GM21515 (cell line): ENCODE measurements around the gene TRAPPC10.

Source experiments
- ATAC-seq: cut with Tn5 transposase; IDR thresholded peaks from one replicate; pipeline ENCODE4 v1.9.1; 2021; ENCODE audit not compliant: unreplicated experiment

The TRAPPC10 gene, protein sequence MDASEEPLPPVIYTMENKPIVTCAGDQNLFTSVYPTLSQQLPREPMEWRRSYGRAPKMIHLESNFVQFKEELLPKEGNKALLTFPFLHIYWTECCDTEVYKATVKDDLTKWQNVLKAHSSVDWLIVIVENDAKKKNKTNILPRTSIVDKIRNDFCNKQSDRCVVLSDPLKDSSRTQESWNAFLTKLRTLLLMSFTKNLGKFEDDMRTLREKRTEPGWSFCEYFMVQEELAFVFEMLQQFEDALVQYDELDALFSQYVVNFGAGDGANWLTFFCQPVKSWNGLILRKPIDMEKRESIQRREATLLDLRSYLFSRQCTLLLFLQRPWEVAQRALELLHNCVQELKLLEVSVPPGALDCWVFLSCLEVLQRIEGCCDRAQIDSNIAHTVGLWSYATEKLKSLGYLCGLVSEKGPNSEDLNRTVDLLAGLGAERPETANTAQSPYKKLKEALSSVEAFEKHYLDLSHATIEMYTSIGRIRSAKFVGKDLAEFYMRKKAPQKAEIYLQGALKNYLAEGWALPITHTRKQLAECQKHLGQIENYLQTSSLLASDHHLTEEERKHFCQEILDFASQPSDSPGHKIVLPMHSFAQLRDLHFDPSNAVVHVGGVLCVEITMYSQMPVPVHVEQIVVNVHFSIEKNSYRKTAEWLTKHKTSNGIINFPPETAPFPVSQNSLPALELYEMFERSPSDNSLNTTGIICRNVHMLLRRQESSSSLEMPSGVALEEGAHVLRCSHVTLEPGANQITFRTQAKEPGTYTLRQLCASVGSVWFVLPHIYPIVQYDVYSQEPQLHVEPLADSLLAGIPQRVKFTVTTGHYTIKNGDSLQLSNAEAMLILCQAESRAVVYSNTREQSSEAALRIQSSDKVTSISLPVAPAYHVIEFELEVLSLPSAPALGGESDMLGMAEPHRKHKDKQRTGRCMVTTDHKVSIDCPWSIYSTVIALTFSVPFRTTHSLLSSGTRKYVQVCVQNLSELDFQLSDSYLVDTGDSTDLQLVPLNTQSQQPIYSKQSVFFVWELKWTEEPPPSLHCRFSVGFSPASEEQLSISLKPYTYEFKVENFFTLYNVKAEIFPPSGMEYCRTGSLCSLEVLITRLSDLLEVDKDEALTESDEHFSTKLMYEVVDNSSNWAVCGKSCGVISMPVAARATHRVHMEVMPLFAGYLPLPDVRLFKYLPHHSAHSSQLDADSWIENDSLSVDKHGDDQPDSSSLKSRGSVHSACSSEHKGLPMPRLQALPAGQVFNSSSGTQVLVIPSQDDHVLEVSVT

DNA sequence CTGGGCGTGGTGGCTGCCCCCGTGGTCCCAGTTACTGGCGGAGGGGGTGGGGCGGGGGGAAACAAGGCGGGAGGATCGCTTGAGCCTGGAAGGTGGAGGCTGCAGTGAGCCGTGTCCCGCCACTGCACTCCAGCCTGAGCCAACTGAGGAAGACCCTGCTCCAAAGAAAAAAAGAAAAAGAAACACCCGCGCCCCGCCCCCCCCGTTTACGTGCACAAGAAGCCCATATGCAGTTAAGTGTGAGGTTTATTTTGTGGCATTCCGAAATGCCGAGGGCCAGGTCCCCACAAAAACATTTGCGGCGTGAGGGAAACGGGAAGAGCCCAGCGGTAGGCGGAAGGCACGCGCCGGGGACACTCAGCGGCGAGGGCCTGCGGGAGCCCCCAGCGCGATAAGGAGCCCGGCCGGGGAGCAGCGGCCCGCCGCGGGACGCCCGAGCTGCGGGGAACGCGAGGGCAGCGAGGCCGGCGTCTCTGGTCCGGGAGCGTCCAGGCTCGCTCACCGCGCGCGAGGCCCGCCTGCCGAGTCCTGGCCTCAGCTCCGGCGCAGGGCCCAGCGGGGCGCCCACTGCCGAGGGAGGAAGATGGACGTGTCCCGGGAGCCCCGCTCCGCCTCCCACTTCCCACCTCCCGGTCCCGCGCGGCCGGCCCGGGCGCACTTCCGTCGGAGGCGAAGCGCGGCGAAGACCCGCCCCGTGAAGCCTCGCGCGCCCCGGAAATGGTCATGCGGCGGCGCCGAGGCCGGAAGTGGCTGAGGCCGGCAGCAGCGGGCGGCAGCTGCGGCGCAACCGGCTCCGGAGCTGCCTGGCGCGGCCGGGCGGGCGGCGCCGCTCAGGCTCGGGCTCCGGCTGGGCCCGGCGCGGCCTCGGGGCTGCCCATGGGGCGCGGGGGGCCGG lies at the start of gene TRAPPC10:
TRAPPC10 (plus strand) TSS at position 731 of the 895 bp plus-strand sequence. CDS start 185 bp downstream, outside the sequence.
- ATAC-seq, result peak; percentile 57

DNA sequence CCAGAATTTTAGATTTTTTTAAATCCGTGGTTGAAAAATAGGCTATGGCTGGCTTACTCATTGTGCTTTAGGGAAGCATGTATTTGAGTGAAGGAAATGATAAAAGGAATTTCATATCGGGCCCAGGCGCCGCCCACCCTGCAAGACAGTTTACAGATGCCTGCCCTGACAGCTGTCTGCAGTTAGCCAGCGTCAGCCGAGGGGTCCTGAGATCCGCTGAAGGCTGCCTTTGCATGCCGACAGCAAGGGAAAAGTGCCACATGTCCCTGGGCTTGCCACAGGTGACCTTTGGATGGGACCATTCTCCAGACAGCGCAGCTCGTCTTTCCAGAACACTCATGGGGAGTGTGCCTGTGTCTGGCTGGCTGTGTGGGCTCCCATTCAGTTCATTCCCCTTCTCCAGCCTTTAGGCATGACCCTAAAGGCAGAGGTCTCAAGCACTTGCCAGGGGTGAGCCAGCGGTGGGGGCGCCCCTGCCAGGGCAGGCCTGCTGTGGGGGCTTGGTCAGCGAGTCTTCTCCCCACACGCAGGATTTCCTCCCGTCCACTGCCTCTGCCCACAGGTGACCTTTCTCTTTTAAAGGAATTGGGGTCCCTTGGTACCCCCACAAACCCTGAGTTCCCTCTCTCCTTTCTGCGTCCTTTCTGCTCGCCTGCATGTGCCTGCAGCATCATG lies 46.1 kb upstream of the TRAPPC10 start:
- no peak for ATAC-seq

DNA sequence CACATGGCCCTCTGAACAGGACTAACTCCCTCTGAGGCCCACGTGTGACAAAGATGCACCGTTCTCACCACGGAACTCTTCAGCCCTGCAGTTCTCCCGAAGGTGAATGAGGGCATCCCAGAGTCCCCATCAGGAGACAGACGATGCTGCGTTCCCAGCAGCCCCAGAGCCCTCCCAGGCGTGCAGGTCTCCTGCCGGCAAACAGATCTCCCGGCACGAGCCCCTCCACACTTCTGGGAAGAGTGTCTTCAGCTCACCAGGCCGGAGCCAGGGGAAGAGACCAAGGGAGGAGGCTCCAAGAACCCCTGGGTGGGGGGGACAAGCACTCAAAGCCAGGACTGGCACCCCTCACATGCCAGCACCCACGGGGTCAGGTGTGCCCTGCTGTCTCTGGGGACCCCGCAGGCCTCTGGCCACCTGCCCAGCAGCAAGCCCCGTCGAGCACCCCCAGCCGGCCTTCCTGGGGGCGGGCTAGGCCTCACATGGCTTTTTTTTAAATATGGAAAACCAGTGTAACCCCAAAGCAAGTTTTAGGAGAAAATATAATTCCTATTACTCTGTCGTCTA lies 45.1 kb upstream of the TRAPPC10 start:
- no peak for ATAC-seq

DNA sequence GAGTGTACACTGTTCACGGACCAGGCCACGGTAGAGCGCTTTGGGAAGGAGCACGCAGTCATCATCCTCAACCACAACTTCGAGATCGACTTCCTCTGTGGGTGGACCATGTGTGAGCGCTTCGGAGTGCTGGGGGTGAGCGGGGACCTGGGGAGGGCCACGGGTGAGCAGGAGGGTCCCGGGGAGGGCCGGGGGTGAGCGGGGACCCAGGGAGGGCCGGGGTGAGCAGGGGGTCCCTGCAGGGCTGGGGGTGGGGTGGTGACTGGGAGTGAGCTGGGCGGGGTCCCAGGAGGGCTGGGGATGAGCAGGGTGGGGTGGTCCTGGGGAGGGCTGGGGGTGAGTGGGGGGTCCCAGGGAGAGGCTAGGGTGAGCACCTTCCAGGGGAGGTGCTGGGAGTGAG lies 44.1 kb upstream of the TRAPPC10 start:
- ATAC-seq, result no peak

DNA sequence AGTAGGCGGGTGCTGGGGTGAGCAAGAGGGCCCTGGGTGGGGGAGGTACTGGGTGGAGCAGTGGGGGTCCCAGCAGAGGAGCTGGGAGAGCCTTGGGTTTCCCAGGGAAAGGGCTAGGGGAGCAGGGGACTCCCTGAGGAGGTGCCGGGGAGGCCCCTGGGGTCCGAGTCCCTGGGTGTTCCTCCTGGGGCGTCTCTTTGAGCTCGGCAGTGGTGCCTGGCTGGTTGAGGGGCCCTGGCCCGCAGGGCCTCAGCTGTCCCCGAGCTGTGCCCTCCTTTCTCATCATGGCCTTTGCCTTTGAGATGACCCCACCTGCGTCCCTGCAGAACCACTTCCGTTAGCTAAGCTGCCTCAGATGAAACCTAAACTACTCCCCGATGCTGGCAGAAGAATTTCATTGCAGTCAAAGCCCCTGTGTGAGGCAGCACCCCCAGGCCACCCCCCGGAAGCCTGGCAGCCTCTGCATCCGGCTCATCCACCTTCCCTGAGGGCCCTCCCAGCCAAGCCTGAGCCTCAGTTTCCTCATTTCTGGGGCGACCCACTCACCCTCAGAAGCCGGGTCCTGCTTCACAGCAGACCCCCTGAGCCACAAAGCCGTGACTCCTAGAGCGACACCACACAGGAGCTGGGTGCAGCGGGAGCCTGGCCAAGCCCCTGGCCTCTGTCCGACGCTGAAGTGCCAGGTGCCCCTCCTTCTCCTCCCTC lies 43.5 kb upstream of the TRAPPC10 start:
- no peak for ATAC-seq

DNA sequence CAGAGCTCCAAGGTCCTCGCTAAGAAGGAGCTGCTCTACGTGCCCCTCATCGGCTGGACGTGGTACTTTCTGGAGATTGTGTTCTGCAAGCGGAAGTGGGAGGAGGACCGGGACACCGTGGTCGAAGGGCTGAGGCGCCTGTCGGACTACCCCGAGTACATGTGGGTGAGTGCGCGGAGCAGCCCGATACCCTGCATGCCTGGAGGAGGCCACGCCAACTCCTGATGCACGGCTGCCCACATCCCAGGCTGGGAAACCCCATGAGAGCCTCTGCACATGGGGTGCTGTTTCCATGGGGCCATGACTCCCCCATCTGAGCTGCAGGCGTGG lies 43.0 kb upstream of the TRAPPC10 start:
- ATAC-seq, result no peak

DNA sequence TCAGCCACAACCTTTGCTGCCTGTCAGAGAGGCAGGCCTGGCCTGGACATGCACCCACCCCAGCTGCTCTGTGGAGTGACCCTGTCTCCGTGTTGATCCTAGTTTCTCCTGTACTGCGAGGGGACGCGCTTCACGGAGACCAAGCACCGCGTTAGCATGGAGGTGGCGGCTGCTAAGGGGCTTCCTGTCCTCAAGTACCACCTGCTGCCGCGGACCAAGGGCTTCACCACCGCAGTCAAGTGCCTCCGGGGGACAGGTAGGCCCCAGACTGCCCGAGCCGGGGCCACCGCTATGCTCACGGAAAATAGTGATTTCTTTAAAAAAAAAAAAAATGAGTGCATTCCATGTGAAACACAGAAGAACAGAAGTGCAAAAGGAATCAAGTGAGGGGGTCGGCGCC lies 41.6 kb upstream of the TRAPPC10 start:
- no peak for ATAC-seq

DNA sequence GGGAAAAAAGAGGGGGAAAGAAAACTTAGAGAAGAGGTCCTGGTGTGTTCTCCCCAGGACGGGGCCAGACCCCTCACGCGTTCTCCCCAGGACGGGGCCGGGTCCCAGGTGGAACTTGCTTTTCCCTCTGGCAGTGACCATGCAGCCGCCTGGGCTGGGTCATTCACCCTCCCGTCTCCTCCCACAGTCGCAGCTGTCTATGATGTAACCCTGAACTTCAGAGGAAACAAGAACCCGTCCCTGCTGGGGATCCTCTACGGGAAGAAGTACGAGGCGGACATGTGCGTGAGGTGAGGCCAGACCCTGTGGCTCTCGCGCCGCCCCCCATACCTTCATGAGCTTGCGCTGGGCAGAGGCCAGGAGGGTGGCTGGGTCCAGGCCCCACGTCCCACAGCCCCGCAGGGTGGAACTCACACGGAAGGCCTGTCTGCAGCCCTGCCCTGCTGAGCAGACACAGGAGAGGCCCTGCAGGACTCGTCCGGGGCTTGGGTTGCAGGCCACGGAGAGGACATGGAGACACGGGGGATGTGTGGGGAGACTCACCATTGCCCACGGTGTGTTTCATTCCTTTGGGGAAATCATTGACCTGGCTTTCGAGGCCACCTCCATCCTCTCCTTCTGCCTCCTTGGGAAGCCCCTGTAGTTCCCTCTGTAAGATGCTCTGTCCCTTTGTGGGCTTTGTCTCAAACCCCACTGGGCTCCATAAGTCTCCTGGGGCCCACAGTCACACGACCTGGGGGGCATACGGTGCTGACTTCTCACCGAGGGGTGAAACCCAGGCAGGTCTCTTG lies 40.7 kb upstream of the TRAPPC10 start:
- no peak for ATAC-seq

DNA sequence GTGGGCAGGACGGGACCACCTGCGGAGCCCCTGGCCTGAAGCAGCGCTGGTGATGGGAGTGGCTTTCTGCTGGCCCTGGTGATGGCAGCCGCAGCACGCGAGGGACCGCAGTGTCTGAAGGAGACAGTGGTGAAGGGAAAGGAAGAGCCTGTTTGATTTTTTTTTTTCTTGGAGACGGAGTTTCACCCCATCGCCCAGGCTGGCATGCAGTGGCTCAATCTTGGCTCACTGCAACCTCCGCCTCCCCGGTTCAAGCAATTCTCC lies 40.2 kb upstream of the TRAPPC10 start:
- no peak for ATAC-seq

DNA sequence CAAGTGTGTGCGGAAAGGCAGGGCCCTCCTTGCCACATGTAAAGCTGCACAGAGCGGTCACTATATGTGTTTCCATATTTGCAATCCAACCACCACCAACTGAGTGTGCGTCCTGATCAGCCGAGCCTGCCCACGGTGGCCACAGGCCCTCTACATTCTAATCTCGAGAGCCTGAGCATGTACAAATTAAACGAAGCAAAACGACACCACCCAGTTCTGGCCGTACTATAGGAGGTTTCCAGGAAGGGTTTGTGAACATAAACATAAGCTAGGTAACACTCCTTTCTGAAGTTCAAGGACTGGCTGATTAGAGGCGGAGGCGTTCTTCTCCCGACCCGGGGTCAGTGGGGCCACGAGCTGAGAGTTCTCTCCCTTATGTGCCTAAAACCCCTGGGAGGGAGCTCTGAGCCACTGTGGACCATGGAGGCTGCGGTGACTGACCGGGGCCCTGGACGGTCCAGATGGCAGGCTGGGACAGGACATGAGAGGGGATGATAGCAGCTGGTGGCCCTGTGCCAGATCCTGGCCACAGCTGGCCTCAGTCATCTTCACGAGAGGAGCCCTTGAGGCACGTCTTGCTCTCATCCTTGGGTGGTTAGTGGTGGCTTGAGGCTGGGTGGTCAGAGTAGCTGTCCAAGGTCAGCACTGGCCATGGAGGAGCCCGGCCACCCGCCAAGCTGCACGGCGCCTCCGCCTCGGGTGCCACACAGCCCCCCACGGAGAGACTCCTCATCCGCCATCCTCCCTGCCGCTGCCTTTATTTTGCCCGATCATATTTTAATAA lies 39.1 kb upstream of the TRAPPC10 start:
- ATAC-seq, result no peak

DNA sequence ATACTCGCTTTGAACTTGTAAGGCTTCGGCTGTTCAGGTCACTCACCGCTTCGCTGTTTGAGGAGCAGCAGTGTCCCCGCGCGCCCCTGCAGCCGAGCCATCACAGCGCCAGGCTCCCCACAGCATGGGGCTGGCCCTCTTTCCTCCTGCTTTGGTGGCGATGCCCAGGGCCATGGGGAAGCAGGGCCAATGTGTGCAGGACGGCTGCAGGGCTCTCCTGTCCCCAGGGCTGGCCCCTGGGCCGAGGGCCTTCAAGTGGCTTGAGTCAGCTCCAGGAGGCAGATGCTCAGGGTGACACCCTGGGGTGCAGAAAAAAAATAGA lies 38.5 kb upstream of the TRAPPC10 start:
- ATAC-seq, result no peak

DNA sequence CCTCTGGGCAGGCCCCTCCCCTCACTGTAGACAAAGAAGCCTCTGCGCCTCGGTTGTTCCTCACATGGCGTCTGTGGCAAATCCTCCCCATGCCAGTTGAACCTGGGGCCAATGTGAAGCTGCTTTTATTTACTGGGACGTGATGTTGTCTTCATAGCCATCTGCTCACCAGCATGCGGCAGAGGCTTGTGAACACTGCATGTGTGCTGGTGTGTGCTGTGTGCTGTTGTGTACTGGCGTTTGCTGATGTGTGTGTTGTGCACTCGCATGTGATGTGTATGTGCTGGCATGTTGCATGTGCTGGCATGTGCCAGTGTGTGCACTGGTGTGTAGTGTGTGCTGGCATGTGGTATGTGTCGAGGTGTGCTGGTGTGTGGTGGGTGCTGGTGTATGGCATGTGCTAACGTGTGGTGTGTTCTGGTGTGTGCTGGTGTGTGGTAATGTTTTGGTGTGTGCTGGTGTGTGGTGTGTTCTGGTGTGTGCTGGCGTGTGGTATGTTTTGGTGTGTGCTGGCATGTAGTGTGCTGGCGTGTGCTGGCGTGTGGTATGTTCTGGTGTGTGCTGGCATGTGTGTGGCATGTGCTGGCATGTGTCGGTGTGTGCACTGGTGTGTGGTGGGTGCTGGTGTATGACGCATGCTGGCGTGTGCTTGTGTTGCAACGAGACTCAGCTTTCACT lies 37.2 kb upstream of the TRAPPC10 start:
- no peak for ATAC-seq

DNA sequence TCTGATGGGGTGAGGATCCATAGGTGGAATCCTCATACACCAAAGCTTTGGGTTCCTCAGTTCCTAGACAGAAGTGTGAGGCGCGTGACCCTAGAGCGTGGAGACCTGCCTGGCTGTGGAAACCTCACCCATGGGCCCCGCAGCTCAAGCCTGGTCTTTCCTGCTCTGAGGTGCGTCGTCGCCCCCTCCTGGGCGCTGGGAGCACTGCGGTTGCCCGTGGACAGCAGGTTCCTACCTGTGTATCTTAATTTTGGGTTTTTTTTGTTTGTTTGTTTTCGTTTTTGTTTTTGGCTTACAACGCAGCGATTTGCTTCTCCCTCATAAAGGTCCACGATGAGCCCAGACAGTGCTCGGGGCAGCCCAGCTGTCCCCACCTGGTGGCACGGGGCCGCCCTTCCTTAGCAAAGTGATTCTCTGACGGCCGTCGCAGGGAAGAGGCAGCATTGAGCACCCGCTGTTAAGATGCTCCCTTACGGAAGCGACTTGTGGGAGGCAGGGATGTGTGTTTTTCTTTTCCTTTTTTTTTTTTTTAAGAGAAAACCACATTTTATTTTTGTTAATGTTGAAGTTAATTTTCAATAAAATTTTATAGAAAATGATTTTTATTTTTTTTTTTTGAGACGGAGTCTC lies 36.5 kb upstream of the TRAPPC10 start:
- ATAC-seq, result no peak

DNA sequence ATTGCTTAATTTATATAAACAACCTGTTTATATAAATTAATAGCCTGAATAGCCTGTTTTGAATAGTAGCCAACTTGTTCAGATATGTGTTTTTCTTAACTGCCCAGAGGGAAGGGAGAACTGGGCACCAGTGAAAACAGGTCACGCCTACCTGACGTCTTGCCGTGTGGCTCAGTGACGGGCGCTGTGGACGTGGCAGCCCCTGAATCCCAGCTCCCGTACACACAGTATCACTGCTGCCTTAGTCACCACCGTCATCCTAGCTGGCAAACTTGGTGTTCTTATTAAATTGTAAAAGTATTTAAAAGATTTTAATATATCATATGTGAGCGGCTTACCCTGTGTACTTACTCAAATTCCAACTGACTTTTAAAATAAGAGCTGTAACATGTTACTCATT lies 35.4 kb upstream of the TRAPPC10 start:
- ATAC-seq, result no peak

DNA sequence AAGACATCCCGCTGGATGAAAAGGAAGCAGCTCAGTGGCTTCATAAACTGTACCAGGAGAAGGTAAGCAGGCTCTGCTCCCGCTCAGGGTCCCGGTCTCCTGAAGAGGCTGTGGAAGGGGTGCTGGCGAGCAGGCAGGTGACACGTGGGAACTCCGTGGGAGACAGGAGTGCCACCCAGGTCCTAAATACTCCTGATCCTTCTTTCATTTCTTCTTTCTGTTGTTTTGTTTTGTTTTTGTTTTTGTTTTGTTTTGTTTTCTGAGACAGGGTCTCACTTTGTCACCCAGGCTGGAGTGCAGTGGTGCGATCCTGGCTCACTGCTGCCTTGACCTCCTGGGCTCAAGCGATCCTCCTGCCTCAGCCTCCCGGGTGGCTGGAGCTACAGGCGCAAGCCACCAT lies 34.0 kb upstream of the TRAPPC10 start:
- no peak for ATAC-seq

DNA sequence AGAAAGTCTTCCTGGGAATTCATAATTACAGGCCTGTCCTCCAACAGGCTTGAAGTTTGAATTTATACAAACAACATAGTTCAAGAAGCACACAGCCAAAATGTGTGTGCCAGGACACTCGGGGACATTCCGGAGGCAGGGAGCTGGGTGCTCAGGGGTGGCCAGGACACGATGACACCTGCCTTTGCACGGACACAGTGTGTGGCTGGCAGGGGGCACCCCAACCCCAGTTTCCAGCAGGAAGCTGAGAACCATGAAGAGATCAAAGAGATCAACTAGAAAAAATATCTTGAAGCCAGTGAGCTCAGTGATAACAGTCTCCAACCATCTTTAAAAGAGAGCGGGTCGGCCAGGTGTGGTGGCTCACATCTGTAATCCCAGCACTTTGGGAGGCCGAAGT lies 32.5 kb upstream of the TRAPPC10 start:
- no peak for ATAC-seq
